ENCODE data around the gene LRP1B.

Gene LRP1B

GRCh38 chr2:141003967-141004657 is 1126.7 kb downstream of the LRP1B start:
- Histone ChIP-seq H3K36me3 (no peaks in the 10 kb centered on the region), H3K9me3 (no peaks in the 10 kb centered on the region), H3K4me3 (ENCODE audit: low read depth in 1 of 2, low read length in 1 of 2) (no peak overlapping the region), H3K4me1 (ENCODE audit: control insufficient read depth in 1 of 2, insufficient read depth in 1 of 2, low read depth in 1 of 2, low read length in 1 of 2) (no peaks in the 10 kb centered on the region), H3K27me3 (no peaks in the 10 kb centered on the region), H3K27ac (no peak overlapping the region)
- TF ChIP-seq CTCF (IDR thresholded peaks at IDR 0.05), result no peak

GRCh38 chr2:141001750-141002149 is 1129.1 kb downstream of the LRP1B start:
- no peak overlapping the region for H3K27ac ChIP-seq

GRCh38 chr2:140998577-140998976 is 1132.2 kb downstream of the LRP1B start:
- Histone ChIP-seq H3K27me3 (no peaks in the 10 kb centered on the region), H3K4me1 (ENCODE audit: control insufficient read depth in 1 of 2, insufficient read depth in 1 of 2, low read depth in 1 of 2, low read length in 1 of 2) (no peaks in the 10 kb centered on the region)
- TF ChIP-seq CTCF (IDR thresholded peaks at IDR 0.05), result no peak

More at GRCh38 chr2:141001750-141002149, 1129.1 kb downstream of the LRP1B start:
- no peak overlapping the region for H3K4me3 ChIP-seq (ENCODE audit: low read depth in 1 of 2, low read length in 1 of 2)
- no peak for TF ChIP-seq CTCF (IDR thresholded peaks at IDR 0.05)
- no peaks in the 10 kb centered on the region for H3K27me3 ChIP-seq
- no peaks in the 10 kb centered on the region for H3K4me1 ChIP-seq (ENCODE audit: control insufficient read depth in 1 of 2, insufficient read depth in 1 of 2, low read depth in 1 of 2, low read length in 1 of 2)
- H3K9me3 ChIP-seq, result no peaks in the 10 kb centered on the region
- H3K36me3 ChIP-seq, result no peaks in the 10 kb centered on the region

GRCh38 chr2:140998017-140998416 is 1132.8 kb downstream of the LRP1B start:
- no peak for TF ChIP-seq CTCF (IDR thresholded peaks at IDR 0.05)
- Histone ChIP-seq H3K4me1 (ENCODE audit: control insufficient read depth in 1 of 2, insufficient read depth in 1 of 2, low read depth in 1 of 2, low read length in 1 of 2) (no peaks in the 10 kb centered on the region), H3K27me3 (no peaks in the 10 kb centered on the region), H3K4me3 (ENCODE audit: low read depth in 1 of 2, low read length in 1 of 2) (no peak overlapping the region), H3K36me3 (no peaks in the 10 kb centered on the region), H3K9me3 (no peaks in the 10 kb centered on the region), H3K27ac (no peak overlapping the region)

More at GRCh38 chr2:140998577-140998976, 1132.2 kb downstream of the LRP1B start:
- Histone ChIP-seq H3K27ac (no peak overlapping the region), H3K9me3 (no peaks in the 10 kb centered on the region), H3K4me3 (ENCODE audit: low read depth in 1 of 2, low read length in 1 of 2) (no peak overlapping the region), H3K36me3 (no peaks in the 10 kb centered on the region)

GRCh38 chr2:140994856-140995255 is 1136.0 kb downstream of the LRP1B start:
- Histone ChIP-seq H3K9me3 (peaks cover 5% of the 10 kb centered on the region), H3K4me3 (ENCODE audit: low read depth in 1 of 2, low read length in 1 of 2) (no peak overlapping the region), H3K36me3 (no peaks in the 10 kb centered on the region), H3K27ac (no peak overlapping the region), H3K27me3 (no peaks in the 10 kb centered on the region), H3K4me1 (ENCODE audit: control insufficient read depth in 1 of 2, insufficient read depth in 1 of 2, low read depth in 1 of 2, low read length in 1 of 2) (no peaks in the 10 kb centered on the region)
- TF ChIP-seq CTCF (IDR thresholded peaks at IDR 0.05), result no peak

Data from neutrophil (primary cell).